HCT116 (cell line): ENCODE results near the gene GRIN2A. TPM values are rescaled to one million over a fixed set of nuclear protein-coding genes. Genes with fewer than 3 reads are reported as not detected.

Experiments used
- ATAC-seq: fragments of 200-7000 bp; cut with Tn5 transposase; 2 replicates; pipeline ENCODE4 v1.9.1; 2020; ENCODE audit warnings: mild to moderate bottlenecking, moderate library complexity
- BruUV-seq: library from RNA; stranded (reverse); fragments of 400-500 nt; replicated peaks from 2 replicates; lab custom pipeline; 2021; lab: Mats Ljungman, UMichigan
- CTCF ChIA-PET: fragments of 300-600 bp; sonication (Branson Sonifier 250); formaldehyde crosslinking; loops from one replicate; lab custom pipeline; 2021; ENCODE audit warnings: antibody characterized with exemption; lab: Charles Lee
- POLR2A ChIA-PET: fragments of 300-600, 350-600 bp; sonication (Branson Sonifier 250); formaldehyde crosslinking; loops from one replicate; lab custom pipeline; 2021; ENCODE audit warnings: antibody characterized with exemption; lab: Charles Lee
- RAD21 ChIA-PET, 2 experiments: fragments of 300-600 bp; sonication (Branson Sonifier 250); formaldehyde crosslinking; loops; one replicate each; lab custom pipeline; 2023; ENCODE audit warnings: low total read pairs in 2 of 2; ENCODE audit not compliant: uncharacterized antibody in 2 of 2, unreplicated experiment in 2 of 2, low non-redundant PET in 1 of 2; lab: Charles Lee
- DNase-seq: peaks from one replicate; pipeline ENCODE4 v3.0.0-alpha.2; 2010; ENCODE audit warnings: low read depth, low spot score
- H2AFZ ChIP-seq: fragments of 200-600 bp; shearing (Covaris generic), sonication (generic); 2 replicates; pipeline ENCODE4 v1.6.1; 2017; ENCODE audit warnings: low read depth, mixed run types, mixed read lengths, antibody characterized with exemption, low read length; ENCODE audit not compliant: poor library complexity, severe bottlenecking
- H3K27ac ChIP-seq: 2 replicates; pipeline ENCODE4 v1.5.1; 2012; ENCODE audit warnings: low read depth, low read length
- H3K27me3 ChIP-seq: fragments of 200-600 bp; sonication (generic); 2 replicates; pipeline ENCODE4 v1.6.1; 2016; ENCODE audit warnings: mixed run types, low read length, mixed read lengths; ENCODE audit not compliant: insufficient read depth
- H3K36me3 ChIP-seq, 2 experiments: fragments of 200-500 bp in 1 of 2; fragments of 200-600 bp in 1 of 2; sonication (Bioruptor generic) in 1 of 2; sonication (generic) in 1 of 2; 2 replicates each; pipeline versions ENCODE4 v1.5.1 to v1.6.1; 2014 to 2016; ENCODE audit warnings: low read length in 2 of 2, inconsistent platforms in 1 of 2, mixed read lengths in 1 of 2, mixed run types in 1 of 2; ENCODE audit not compliant: insufficient read depth in 2 of 2, control insufficient read depth in 1 of 2
- H3K4me1 ChIP-seq, 2 experiments: fragments of 200-600 bp in 1 of 2; sonication (generic) in 1 of 2; 2 replicates each; pipeline versions ENCODE4 v1.5.1 to v1.6.1; 2012 to 2017; ENCODE audit warnings: low read length in 2 of 2, inconsistent platforms in 1 of 2, mild to moderate bottlenecking in 1 of 2, mixed read lengths in 1 of 2, mixed run types in 1 of 2, moderate library complexity in 1 of 2; ENCODE audit not compliant: insufficient read depth in 2 of 2, control insufficient read depth in 1 of 2
- H3K4me2 ChIP-seq: fragments of 200-600 bp; sonication (generic); 2 replicates; pipeline ENCODE4 v1.6.1; 2017; ENCODE audit warnings: mixed run types, low read length, mixed read lengths
- H3K4me3 ChIP-seq, 2 experiments: fragments of 200-600 bp in 1 of 2; sonication (generic) in 1 of 2; replicated peaks in 1 of 2; 2 replicates each; pipeline ENCODE4 v1.5.1; 2011 to 2016; ENCODE audit warnings: low read length in 2 of 2, control low read depth in 1 of 2, low read depth in 1 of 2, mild to moderate bottlenecking in 1 of 2, mixed read lengths in 1 of 2, mixed run types in 1 of 2
- H3K79me2 ChIP-seq: fragments of 200-600 bp; sonication (generic); 2 replicates; pipeline ENCODE4 v1.6.1; 2017; ENCODE audit warnings: mild to moderate bottlenecking, mixed run types, low read length, moderate library complexity, mixed read lengths; ENCODE audit not compliant: insufficient read depth
- H3K9ac ChIP-seq: fragments of 200-600 bp; sonication (generic); 2 replicates; pipeline ENCODE4 v1.6.1; 2016; ENCODE audit warnings: low read length, mixed read lengths
- H3K9me2 ChIP-seq: fragments of 200-600 bp; sonication (generic), shearing (Covaris generic); 2 replicates; pipeline ENCODE4 v1.6.1; 2017; ENCODE audit warnings: mixed run types, mild to moderate bottlenecking, moderate library complexity; ENCODE audit not compliant: insufficient read depth
- H3K9me3 ChIP-seq, 2 experiments: fragments of 200-500 bp in 1 of 2; fragments of 200-600 bp in 1 of 2; sonication (Bioruptor generic) in 1 of 2; sonication (generic) in 1 of 2; 2 replicates each; pipeline ENCODE4 v1.6.1; 2014 to 2017; ENCODE audit warnings: low read length in 2 of 2, mixed read lengths in 2 of 2, inconsistent platforms in 1 of 2, low read depth in 1 of 2, mild to moderate bottlenecking in 1 of 2, mixed run types in 1 of 2, moderate library complexity in 1 of 2; ENCODE audit not compliant: control insufficient read depth in 1 of 2, insufficient read depth in 1 of 2
- H4K20me1 ChIP-seq: fragments of 200-600 bp; sonication (generic), shearing (Covaris generic); 2 replicates; pipeline ENCODE4 v1.6.1; 2017; ENCODE audit warnings: mixed run types, mild to moderate bottlenecking, moderate library complexity; ENCODE audit not compliant: insufficient read depth
- ATF3 ChIP-seq: IDR thresholded peaks from 2 replicates; pipeline ENCODE4 v1.6.1; 2012
- CTCF ChIP-seq, 3 experiments: fragments of 200-600 bp in 1 of 3; sonication (generic) in 1 of 3; IDR thresholded peaks in 2 of 3; conservative IDR thresholded peaks in 1 of 3; 2 replicates each; pipeline ENCODE4 v1.5.1; 2012 to 2017; ENCODE audit warnings: low read depth in 2 of 3, low read length in 2 of 3, antibody characterized with exemption in 1 of 3, borderline replicate concordance in 1 of 3, control low read depth in 1 of 3, mild to moderate bottlenecking in 1 of 3, mixed read lengths in 1 of 3, mixed run types in 1 of 3, moderate library complexity in 1 of 3; ENCODE audit not compliant: insufficient read depth in 1 of 3
- EZH2 ChIP-seq: fragments of 200-600 bp; sonication (generic); IDR thresholded peaks from 2 replicates; pipeline ENCODE4 v1.6.1; 2017; ENCODE audit warnings: antibody characterized with exemption, mixed run types
- RAD21 ChIP-seq: IDR thresholded peaks from 2 replicates; pipeline ENCODE4 v1.6.1; 2012; ENCODE audit warnings: low read depth, mild to moderate bottlenecking
- SIN3A ChIP-seq: IDR thresholded peaks from 2 replicates; pipeline ENCODE4 v1.6.1; 2012; ENCODE audit warnings: low read depth
- SP1 ChIP-seq: IDR thresholded peaks from 2 replicates; pipeline ENCODE4 v1.6.1; 2012; ENCODE audit warnings: low read depth
- TCF7L2 ChIP-seq: IDR thresholded peaks from 2 replicates; pipeline ENCODE4 v1.7.0; 2011; ENCODE audit warnings: borderline replicate concordance, inconsistent platforms; ENCODE audit not compliant: insufficient read depth, insufficient read length; ENCODE audit errors: extremely low read depth
- ZFX ChIP-seq: fragments of 450-650 bp; IDR thresholded peaks from 2 replicates; pipeline ENCODE4 v1.6.1; 2017
- intact Hi-C: fragments of 100-400 bp; cut with micrococcal nuclease; formaldehyde crosslinking; loops from 2 replicates; pipeline ENCODE4 v1.10.0; 2022
- total RNA-seq: library from RNA; stranded (reverse); gene quantifications from one replicate; pipeline ENCODE4 v1.2.1, GENCODE V29; 2021; ENCODE audit not compliant: unreplicated experiment

Gene GRIN2A
- total RNA-seq, 1 experiment from 2014 or later, result 0.02 TPM

- no peak for TF ChIP-seq CTCF (IDR thresholded peaks at IDR 0.05 in 2 of 3, conservative IDR thresholded peaks at IDR 0.05 in 1 of 3; ENCODE audit: borderline replicate concordance in 1 of 3, insufficient read depth in 1 of 3, low read depth in 2 of 3, low read length in 2 of 3)
- TF ChIP-seq ATF3, result no peak
- TF ChIP-seq RAD21, result no peak
Observed at GRCh38 chr16:10097271-10097670, 85.0 kb downstream of the GRIN2A start (continued).

- no TSS peak for BruUV-seq
- intact Hi-C loops, result no loop called here
- RAD21 ChIA-PET, result no interaction called here
Observed at GRCh38 chr16:10093576-10093975, 88.7 kb downstream of the GRIN2A start.

More at GRCh38 chr16:10093576-10093975, 88.7 kb downstream of the GRIN2A start:
- no peaks in the 10 kb centered on the region for H3K9me2 ChIP-seq
- no peaks in the 10 kb centered on the region for H3K36me3 ChIP-seq
- no peaks in the 10 kb centered on the region for H3K9me3 ChIP-seq
- no peak overlapping the region for H3K4me2 ChIP-seq
- H3K4me3 ChIP-seq, result no peak overlapping the region
- POLR2A ChIA-PET, result no interaction called here
- no peak for TF ChIP-seq ZFX
- TF ChIP-seq TCF7L2, result no peak
- TF ChIP-seq CTCF (IDR thresholded peaks at IDR 0.05 in 2 of 3, conservative IDR thresholded peaks at IDR 0.05 in 1 of 3; ENCODE audit: borderline replicate concordance in 1 of 3, insufficient read depth in 1 of 3, low read depth in 2 of 3, low read length in 2 of 3), result no peak
- TF ChIP-seq SIN3A, result no peak
- no peak for TF ChIP-seq SP1
- TF ChIP-seq EZH2, result no peak
- ATAC-seq, result no peak
- no peak overlapping the region for H3K9ac ChIP-seq
- H3K79me2 ChIP-seq, result no peaks in the 10 kb centered on the region
- CTCF ChIA-PET, result no interaction called here
- H3K27ac ChIP-seq, result no peak overlapping the region
- H2AFZ ChIP-seq, result no peak overlapping the region
- H4K20me1 ChIP-seq, result no peaks in the 10 kb centered on the region
- DNase-seq, result no peak
- peaks cover 11% of the 10 kb centered on the region for H3K27me3 ChIP-seq
- H3K4me1 ChIP-seq, result no peaks in the 10 kb centered on the region
